HG02678 (cell line): ENCODE results near the gene NPC2.

Experiments used
- ATAC-seq: cut with Tn5 transposase; IDR thresholded peaks from one replicate; pipeline ENCODE4 v1.9.1; 2021; ENCODE audit warnings: mild to moderate bottlenecking, moderate library complexity; ENCODE audit not compliant: unreplicated experiment

NPC2 gene

DNA sequence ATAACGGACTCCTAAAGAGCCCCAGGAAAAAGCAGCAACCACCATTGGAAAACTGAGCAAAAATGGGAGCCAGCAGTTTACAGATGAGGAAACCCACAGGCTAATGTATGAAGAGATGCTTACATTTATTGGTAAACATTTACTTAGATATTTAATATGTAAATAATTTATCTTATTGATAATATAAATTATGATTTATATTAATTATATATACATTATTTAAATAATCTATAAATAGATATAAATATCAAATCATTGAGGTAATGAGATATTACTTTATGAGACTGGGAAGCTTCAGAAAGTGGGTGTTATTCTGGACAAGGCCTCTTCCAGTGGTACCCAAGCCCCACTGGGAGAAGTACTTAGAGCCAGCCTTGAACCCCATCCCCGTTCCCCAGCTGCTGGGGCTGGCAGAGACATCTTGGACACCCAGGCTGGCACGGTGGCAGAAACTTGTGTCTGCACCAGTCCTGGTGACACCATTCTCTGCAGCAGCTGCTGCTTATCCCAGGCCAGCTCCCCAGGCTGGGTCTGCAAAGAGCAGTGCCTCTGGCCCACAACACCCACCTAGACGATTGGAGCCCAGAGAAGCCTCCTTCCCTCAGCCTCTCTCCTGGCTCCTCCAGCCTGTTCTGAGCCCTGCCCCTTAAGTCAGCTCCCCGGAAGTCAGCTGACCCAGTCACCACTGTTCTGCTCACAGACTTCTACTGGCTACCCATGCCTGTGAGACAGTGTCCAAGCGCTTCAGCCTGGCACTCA lies 26.4 kb upstream of the NPC2 start:
- no peak for ATAC-seq

DNA sequence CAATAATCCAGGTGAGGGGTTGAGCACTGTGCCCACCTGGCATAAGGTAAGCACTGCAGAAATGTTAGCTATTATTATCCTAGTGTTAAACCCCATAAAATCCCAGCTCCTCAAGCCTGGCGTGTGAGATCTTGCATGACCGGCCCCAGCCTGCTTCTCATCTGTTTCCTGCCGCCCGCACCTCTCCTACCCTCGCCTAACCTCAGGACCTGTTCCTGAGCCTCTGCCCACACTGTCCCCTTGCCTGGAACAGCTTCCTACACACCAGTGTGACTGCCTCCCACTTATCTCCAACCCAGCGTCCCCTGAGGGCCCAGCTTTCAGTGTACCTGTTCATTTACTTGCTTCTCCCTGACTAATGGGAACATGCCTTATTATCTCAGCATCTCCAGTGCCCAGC lies 25.1 kb upstream of the NPC2 start:
- no peak for ATAC-seq

- ATAC-seq = no peak
Measured at GRCh38 chr14:74517731-74518130, 24.6 kb upstream of the NPC2 start.

GRCh38 chr14:74516451-74517160 lies 23.5 kb upstream of the NPC2 start:
- ATAC-seq = no peak

GRCh38 chr14:74515891-74516412 lies 22.8 kb upstream of the NPC2 start:
- no peak for ATAC-seq

DNA sequence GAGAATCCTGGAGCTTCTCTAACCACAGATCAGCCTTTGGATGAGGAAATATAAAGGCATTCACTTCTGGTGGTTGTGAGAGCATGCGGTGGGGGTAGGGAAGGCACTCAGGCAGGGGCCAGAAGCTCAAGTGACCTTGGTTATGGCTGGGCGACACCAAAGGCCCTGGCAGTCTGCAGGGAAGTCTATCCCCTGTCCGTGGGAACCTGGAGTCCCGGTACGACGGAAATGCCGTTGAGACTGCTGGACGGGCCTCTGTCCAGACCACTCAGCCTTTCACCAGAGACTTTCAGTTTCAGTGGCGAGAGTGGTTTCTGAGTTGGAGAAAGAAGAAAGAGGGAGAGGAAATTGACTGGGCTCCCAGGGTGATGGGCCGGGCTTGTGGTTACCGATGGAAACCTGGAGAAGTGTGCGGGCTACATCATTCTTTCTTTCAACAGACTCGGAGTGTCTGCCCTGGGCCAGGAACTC lies 21.4 kb upstream of the NPC2 start:
- ATAC-seq = no peak

DNA sequence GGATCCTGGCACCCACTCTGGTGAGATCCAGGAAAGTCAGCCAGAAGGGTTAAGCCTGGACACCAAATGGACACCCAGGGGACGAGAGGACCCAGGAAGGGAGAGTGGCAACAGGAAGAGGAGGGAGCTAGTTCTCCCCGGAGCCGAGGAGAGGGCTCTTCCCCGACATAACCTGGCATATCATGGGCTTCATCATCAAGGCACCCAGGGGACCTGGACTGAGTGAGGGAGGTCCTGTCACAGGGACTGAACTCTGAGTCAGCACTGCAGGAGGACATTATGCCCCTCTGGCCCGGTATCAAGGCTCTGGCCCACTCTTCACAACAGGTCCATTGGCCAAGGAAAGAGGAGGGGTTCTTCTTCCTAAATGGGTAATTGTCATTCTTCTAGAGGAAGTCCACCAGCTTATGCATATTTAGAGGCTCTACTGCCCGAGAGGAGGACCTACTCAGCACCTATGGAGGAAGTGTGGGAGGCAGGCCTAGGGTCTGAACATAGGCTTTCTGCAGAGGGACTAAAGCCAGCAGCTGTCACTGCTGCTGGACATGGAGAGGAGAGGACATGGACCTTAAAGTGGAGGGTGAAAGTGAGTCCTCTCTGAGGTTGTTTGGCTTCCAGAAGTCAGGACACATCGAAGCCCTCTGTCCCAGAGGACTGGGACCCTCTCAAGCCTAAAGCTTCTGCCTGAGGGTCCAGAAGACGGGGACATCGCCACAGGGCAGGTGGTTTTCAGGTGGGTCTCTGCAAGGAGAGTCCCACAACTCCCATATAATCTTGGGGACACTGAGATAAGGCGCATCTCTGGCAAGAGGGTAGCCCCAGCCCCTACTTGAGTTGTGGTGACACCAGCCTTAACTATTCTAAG lies 19.1 kb upstream of the NPC2 start:
- ATAC-seq = no peak

- no peak for ATAC-seq
Measured at GRCh38 chr14:74510959-74511409, 17.9 kb upstream of the NPC2 start.

DNA sequence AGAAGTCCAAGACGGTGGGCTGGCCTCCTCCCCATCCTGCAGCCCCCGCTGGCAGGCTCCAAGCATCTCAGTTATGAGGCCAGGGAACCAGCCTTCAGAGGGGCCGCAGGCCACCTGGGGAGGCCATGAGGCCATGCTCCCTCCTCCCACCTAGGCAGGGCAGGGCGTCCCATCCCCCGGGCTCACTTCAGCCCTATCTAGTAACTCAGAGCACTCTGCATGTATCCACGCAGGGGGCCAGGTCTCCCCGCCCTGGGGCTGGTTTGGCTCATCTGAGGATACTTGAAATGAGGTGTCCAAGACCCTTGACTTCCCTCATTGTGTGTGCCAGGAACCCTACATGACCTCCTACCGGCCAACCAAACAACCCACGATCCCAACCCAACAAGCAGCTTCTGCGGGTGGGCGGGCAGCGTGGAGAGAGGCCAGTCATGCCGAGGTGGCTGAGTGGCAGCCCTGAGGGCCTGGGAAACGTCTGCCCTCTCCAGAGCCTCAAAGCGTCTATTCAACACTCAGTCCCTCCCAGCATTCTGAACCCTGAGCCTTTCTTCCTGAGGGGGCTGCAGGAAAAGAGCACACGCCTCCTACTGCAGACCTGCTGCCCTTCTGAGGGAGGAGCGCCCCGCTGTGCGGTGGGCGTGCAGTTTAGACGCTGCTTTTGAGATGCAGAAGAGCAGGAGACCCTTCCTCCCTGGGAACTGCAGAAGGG lies 17.3 kb upstream of the NPC2 start:
- no peak for ATAC-seq

DNA sequence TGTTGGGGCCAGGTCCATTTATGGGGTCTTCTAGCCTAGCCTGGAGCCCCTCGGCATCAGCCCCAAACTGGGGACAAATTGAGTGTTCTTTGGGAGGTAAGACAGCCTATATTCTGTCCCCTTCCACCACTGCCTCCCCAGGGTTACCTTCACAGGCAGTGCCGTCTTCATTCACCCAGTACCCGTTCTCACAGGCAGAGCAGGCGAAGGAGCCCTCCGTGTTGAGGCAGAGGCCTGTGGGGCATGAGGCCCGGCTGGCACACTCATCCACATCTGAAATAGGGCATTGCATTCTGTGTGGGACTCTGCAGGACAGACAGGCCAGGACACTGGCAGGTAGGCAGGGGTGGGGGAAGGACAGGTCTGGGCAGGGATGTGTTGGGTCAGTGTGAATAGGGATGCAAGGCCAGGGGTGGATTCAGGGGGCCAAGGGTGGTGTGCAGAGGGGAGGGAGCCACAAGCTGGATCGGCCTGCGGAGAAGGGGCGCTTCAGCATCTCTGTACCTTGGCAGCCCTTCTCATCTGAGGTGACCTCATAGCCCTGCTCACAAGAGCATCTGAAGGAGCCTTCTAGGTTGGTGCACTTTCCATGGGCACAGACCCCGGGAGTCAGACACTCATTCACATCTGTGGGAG lies 16.6 kb upstream of the NPC2 start:
- ATAC-seq = no peak

DNA sequence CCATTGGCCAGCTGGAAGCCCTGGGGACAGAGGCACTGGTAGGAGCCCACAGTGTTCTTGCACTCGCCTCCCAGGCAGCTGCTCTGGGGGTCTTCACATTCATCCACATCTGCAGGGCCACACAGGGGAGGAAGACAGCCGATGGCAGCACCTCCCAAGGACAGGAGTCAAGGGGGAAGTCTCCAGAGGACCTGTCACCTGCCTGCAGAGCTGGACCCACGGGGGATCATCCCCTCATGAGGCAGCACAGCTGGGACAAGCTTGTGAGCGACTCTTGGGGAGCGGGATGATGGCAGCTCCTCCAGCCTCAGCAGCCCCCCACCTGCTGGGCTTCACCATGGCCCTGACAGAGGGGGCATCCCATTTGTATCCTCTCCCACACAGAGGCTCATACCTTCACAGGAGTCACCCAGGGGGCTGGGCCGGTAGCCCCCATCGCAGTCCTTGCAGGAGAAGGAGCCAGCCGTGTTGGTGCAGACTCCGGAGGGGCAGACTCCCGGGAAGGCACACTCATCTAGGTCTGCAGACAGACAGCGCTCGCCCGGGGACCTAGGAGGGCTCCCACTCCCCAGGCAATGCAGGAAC lies 15.8 kb upstream of the NPC2 start:
- ATAC-seq = no peak

DNA sequence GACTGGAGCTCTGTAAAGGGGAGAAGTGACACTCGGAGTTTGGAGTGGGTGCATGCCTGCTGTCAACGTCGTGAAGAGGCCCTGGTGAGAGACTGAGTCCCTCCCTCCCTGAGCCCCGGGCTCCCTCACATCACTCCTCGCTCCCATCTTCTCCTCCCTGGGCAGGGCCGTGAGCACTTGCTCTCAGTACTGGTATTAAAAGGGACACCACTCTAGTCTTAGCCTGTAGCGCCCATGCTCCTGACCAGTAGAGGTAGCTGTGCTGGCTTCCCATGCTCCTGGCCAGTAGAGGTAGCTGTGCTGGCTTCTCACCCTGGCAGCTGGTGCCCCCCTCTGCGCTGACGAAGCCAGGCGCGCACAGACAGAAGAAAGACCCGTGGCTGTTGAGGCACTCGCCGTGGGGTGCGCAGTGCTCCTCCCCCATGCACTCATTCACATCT lies 15.2 kb upstream of the NPC2 start:
- ATAC-seq = no peak

GRCh38 chr14:74507840-74508239 lies 14.7 kb upstream of the NPC2 start:
- ATAC-seq = no peak

- no peak for ATAC-seq
Measured at GRCh38 chr14:74507085-74507484, 14.0 kb upstream of the NPC2 start.

DNA sequence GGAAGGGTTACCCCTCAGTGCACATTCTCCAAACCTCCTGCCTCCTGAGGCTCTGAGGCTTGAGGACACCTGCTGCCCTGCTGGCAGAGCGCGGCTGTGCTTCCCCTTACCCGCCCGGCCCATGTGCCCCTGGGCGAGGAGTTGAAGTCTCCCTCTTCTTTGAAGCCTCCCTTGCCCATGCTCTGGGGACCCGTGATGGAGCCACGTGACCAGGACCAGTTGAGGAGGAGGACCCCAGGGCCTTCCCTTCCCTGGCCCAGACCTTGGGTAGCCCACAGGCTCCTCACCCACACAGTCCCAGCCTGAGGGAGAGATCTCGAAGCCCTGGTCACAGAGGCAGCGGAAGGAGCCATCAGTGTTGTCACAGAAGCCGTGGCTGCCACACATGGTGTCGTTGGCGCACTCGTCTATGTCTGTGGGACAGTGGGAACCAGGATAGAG lies 13.3 kb upstream of the NPC2 start:
- ATAC-seq = no peak

DNA sequence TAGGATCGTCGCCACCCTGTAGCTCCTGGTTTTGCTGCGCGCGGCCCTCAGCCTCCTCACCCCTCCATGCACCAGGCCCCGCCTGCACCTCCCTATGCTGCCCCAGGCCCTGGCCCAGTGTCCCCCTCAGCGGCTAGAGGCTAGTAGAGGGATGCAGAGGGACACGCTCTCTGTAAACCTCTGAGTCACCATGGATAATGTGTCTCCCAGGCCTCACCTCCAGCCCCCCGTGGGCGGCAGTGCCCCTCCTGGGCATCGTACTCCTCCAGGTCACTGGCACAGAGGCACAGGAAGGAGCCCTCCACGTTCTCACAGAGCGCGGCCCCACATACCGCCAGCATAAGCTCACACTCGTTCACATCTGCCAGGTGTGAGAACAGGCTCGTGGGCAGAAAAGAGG lies 12.7 kb upstream of the NPC2 start:
- no peak for ATAC-seq

- no peak for ATAC-seq
Measured at GRCh38 chr14:74504874-74505720, 12.0 kb upstream of the NPC2 start.

DNA sequence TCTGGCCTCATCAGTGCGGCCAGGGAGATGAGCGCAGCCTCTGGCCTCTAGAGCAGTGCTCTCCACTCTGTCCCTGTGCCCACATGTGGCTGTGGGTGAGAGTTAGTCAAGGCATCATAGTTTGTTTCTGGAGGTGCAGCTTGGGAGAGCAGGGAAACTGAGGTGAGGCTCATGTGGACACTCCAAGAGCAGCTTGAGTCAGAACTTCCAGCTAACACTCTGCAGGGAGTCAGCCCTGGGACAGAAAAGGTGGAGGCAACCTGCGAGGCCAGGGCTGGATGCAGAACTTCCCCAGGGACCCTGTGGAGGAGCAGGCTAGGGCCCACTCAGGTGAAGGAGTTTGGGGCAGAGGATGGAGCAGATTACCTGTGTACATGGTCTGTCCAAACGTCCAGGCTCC lies 11.3 kb upstream of the NPC2 start:
- no peak for ATAC-seq

DNA sequence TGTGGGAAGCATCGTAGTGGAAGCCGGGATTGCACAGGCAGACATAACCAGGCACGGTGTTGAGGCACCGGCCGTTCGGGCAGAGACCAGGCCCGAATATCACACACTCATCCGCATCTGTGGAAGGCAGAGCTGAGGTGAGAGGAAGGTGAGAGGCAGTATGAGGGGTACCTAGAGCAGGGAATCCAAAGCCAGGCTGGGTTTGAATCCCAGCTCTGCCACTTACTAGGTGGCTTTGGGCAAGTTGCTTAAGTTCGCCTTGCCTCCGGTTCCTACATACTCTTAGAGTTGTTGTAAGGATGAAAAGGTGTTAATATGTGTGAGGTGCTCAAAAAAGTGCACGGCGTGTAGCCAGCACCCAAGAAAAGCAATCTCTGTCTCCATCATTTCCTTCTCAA lies 10.8 kb upstream of the NPC2 start:
- no peak for ATAC-seq
